Measurements from ENCODE around the gene ATP6V1C2.

The ATP6V1C2 gene

DNA sequence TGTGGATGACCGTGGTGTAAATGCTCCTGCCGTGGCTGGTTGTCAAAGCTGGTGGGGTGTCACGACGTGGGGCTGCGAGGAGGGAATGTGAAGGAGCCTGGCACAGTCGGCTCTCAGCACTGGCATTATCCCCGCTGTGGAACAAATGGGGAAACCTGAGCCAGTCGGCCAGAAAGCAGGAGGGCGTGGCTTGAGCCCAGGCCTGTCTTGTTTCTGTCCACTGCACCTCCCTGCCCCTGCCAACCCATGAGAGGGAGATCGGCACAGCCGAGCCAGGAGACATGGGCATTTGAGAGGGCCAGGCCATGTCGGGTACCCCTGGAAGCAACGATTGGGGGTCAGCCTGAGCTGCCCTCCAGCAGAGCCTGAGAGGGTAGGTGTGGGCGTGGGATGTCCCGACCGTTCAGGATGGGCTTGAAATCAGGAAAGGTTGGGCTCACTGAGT, 46.7 kb downstream of the ATP6V1C2 start:
- 77 to 88% methylated on average over 13 to 14 of the region's 16 CpGs for WGBS, 2 experiments (ENCODE audit: insufficient coverage in 2 of 2)

GRCh38 chr2:10770956-10771750, 49.7 kb downstream of the ATP6V1C2 start:
- Histone ChIP-seq H3K4me1 (ENCODE audit: control insufficient read depth, insufficient read depth, low read length, poor library complexity, severe bottlenecking) (peaks cover 9% of the 10 kb centered on the region), H3K9me3 (ENCODE audit: control insufficient read depth, low read length) (no peaks in the 10 kb centered on the region), H3K27ac (ENCODE audit: low read depth, low read length, severe bottlenecking) (no peak overlapping the region), H3K4me3 (ENCODE audit: extremely low read depth, insufficient read depth, low read length, poor library complexity, severe bottlenecking) (no peak overlapping the region), H3K36me3 (ENCODE audit: control insufficient read depth, insufficient read depth, low read length) (peaks cover under 1% of the 10 kb centered on the region)
- 90 to 91% methylated on average over 18 to 19 of the region's 22 CpGs for WGBS, 2 experiments (ENCODE audit: insufficient coverage in 2 of 2)

More for the DNA sequence above, 46.7 kb downstream of the ATP6V1C2 start:
- Histone ChIP-seq H3K4me1 (ENCODE audit: control insufficient read depth, insufficient read depth, low read length, poor library complexity, severe bottlenecking) (no peaks in the 10 kb centered on the region), H3K36me3 (ENCODE audit: control insufficient read depth, insufficient read depth, low read length) (no peaks in the 10 kb centered on the region), H3K4me3 (ENCODE audit: extremely low read depth, insufficient read depth, low read length, poor library complexity, severe bottlenecking) (no peak overlapping the region), H3K27ac (ENCODE audit: low read depth, low read length, severe bottlenecking) (no peak overlapping the region), H3K9me3 (ENCODE audit: control insufficient read depth, low read length) (no peaks in the 10 kb centered on the region)

DNA sequence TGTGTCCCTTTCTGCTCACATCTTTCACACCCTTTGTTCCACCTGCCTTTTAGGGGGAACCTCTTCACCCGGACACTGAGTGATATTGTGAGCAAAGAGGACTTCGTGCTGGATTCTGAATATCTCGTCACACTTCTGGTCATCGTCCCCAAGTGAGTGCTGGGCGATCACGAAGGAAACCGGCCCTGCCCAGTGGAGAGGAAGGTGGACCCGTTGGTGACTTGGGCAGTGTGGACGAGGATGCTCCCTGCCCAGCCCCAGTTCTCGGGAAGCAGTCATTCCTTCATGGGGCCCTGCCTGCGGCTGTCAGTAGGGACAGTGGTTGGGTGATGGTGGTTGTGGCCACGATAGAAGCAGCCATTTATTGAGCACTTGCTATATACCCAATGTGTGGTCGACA, 50.4 kb downstream of the ATP6V1C2 start:
- WGBS, 2 experiments (ENCODE audit: insufficient coverage in 2 of 2), result 94% methylated on average over 9 of the region's 13 CpGs
- Histone ChIP-seq H3K27ac (ENCODE audit: low read depth, low read length, severe bottlenecking) (no peak overlapping the region), H3K4me1 (ENCODE audit: control insufficient read depth, insufficient read depth, low read length, poor library complexity, severe bottlenecking) (peaks cover 9% of the 10 kb centered on the region), H3K36me3 (ENCODE audit: control insufficient read depth, insufficient read depth, low read length) (peaks cover 7% of the 10 kb centered on the region), H3K9me3 (ENCODE audit: control insufficient read depth, low read length) (no peaks in the 10 kb centered on the region), H3K4me3 (ENCODE audit: extremely low read depth, insufficient read depth, low read length, poor library complexity, severe bottlenecking) (no peak overlapping the region)

GRCh38 chr2:10772201-10772867, 50.9 kb downstream of the ATP6V1C2 start:
- no peak overlapping the region for H3K4me3 ChIP-seq (ENCODE audit: extremely low read depth, insufficient read depth, low read length, poor library complexity, severe bottlenecking)
- WGBS, 2 experiments (ENCODE audit: insufficient coverage in 2 of 2), result 91 to 98% methylated on average over 9 to 12 of the region's 12 CpGs

DNA sequence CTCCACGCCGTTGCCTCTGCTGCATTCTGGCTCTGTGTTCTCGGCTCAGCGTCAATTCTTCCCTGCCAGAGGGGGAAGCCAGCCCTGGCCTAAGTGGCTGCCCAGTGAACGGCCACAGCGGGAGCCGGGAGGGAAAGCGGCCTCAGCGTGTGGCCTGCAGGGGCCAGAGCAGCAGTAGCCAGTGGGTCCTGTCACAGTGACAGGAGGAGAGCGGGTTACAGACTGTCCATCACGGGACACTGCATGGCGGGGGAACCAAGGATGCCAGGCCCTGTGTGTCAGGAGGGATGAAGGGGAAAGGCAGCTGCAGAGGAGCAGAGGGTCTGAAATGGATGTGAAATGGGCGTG, 51.4 kb downstream of the ATP6V1C2 start:
- WGBS, 2 experiments (ENCODE audit: insufficient coverage in 2 of 2), result 86 to 90% methylated on average over 12 to 13 of the region's 13 CpGs
- H3K9me3 ChIP-seq (ENCODE audit: control insufficient read depth, low read length), result no peaks in the 10 kb centered on the region
- H3K27ac ChIP-seq (ENCODE audit: low read depth, low read length, severe bottlenecking), result no peak overlapping the region
- H3K36me3 ChIP-seq (ENCODE audit: control insufficient read depth, insufficient read depth, low read length), result peaks cover 7% of the 10 kb centered on the region
- peaks cover 9% of the 10 kb centered on the region for H3K4me1 ChIP-seq (ENCODE audit: control insufficient read depth, insufficient read depth, low read length, poor library complexity, severe bottlenecking)
- H3K4me3 ChIP-seq (ENCODE audit: extremely low read depth, insufficient read depth, low read length, poor library complexity, severe bottlenecking), result no peak overlapping the region

More at GRCh38 chr2:10772201-10772867, 50.9 kb downstream of the ATP6V1C2 start:
- peaks cover 7% of the 10 kb centered on the region for H3K36me3 ChIP-seq (ENCODE audit: control insufficient read depth, insufficient read depth, low read length)
- H3K9me3 ChIP-seq (ENCODE audit: control insufficient read depth, low read length), result no peaks in the 10 kb centered on the region
- no peak overlapping the region for H3K27ac ChIP-seq (ENCODE audit: low read depth, low read length, severe bottlenecking)
- peaks cover 9% of the 10 kb centered on the region for H3K4me1 ChIP-seq (ENCODE audit: control insufficient read depth, insufficient read depth, low read length, poor library complexity, severe bottlenecking)

DNA sequence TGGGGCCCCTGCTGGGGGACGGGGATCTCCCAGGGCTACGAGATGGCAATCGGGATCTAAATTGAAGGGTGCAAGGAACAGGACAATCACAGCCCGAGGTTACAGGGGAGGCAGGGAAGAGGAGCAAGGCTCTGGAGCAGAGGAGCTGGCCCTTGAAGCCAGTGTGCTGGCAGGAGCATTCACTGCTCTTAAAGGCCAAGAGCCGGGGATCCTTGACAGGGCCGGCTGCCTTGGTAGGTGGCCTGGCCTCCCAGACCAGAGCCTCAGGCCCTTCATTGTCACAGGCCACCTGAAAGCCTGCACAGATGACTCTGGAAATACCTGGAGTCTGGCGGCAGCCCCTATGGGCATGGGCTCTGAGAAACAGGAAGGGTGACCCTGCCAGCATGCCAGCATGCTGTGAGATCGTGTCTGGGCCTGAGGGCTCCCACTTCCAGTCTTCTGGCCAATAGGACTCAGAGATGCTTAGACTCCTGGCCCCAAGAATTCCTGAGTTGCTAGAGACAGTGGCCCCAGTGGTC, 52.5 kb downstream of the ATP6V1C2 start:
- Histone ChIP-seq H3K27ac (ENCODE audit: low read depth, low read length, severe bottlenecking) (no peak overlapping the region), H3K9me3 (ENCODE audit: control insufficient read depth, low read length) (no peaks in the 10 kb centered on the region), H3K36me3 (ENCODE audit: control insufficient read depth, insufficient read depth, low read length) (peaks cover 13% of the 10 kb centered on the region), H3K4me1 (ENCODE audit: control insufficient read depth, insufficient read depth, low read length, poor library complexity, severe bottlenecking) (peaks cover 9% of the 10 kb centered on the region), H3K4me3 (ENCODE audit: extremely low read depth, insufficient read depth, low read length, poor library complexity, severe bottlenecking) (no peak overlapping the region)
- 86 to 92% methylated on average over 8 of the region's 8 CpGs for WGBS, 2 experiments (ENCODE audit: insufficient coverage in 2 of 2)

DNA sequence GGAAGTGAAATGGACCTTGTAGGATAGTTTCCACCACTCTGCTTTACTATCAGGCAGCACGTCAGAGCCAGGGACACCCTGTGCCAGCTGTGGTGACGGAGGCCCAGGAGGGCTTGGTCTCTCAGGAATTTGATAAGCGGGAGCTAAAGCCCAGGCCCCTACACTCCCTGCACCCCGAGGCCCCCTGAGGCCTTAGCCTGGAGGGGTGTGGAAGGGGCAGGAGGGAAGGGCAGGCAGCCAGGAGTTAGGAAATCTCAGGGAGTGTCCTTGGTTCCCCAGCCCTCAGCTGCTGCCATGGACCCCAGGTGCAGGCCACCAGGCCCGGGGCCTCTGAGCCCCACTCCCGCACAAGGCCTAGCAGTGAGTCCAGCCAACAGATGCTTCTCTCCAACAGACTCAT, 53.0 kb downstream of the ATP6V1C2 start:
- WGBS, 2 experiments (ENCODE audit: insufficient coverage in 2 of 2), result 63 to 83% methylated on average over 3 to 5 of the region's 6 CpGs
- peaks cover 9% of the 10 kb centered on the region for H3K4me1 ChIP-seq (ENCODE audit: control insufficient read depth, insufficient read depth, low read length, poor library complexity, severe bottlenecking)
- no peak overlapping the region for H3K4me3 ChIP-seq (ENCODE audit: extremely low read depth, insufficient read depth, low read length, poor library complexity, severe bottlenecking)
- peak overlapping the region; percentile 41 for H3K27ac ChIP-seq (ENCODE audit: low read depth, low read length, severe bottlenecking)
- no peaks in the 10 kb centered on the region for H3K9me3 ChIP-seq (ENCODE audit: control insufficient read depth, low read length)
- peaks cover 16% of the 10 kb centered on the region for H3K36me3 ChIP-seq (ENCODE audit: control insufficient read depth, insufficient read depth, low read length)

DNA sequence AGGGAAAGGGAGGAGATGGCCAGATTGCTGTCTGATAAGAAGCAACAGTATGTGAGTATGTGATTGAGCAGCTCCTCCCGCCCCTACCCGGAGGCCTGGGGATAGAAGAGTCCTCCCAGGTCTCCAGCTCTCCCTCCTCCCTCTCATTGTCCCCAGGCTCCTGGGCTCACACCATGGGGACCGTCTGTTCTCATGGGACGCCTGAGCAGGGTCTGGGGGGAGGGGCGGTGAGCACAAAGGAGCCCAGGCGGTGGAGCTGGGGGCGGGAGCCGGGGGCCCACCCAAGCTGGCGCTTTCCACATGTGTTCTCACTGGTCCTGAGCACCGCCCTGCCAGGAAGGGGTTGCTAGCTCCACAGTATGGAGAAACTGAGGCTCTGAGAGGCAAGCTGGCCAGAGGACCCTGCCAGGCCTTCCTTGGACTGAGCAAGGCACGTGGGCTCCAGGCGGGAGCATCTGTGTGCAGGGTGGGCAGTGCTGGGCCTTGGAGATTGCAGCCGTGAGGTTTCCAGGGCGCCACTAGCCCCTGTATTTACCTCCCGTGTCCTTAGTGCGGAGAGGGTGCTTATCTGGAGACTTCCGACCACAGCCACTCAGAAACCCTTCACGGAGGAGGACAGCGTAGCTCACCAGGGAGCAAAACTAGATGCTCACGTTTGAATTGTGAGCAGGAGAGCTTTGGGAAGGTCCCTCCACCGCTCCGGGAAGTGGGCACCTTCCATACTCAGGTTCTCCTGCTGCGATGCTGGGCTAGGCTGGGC, 53.8 kb downstream of the ATP6V1C2 start:
- peaks cover 9% of the 10 kb centered on the region for H3K4me1 ChIP-seq (ENCODE audit: control insufficient read depth, insufficient read depth, low read length, poor library complexity, severe bottlenecking)
- H3K4me3 ChIP-seq (ENCODE audit: extremely low read depth, insufficient read depth, low read length, poor library complexity, severe bottlenecking), result no peak overlapping the region
- no peak overlapping the region for H3K27ac ChIP-seq (ENCODE audit: low read depth, low read length, severe bottlenecking)
- no peaks in the 10 kb centered on the region for H3K9me3 ChIP-seq (ENCODE audit: control insufficient read depth, low read length)
- WGBS, 2 experiments (ENCODE audit: insufficient coverage in 2 of 2), result 86 to 87% methylated on average over 14 to 19 of the region's 23 CpGs
- H3K36me3 ChIP-seq (ENCODE audit: control insufficient read depth, insufficient read depth, low read length), result peaks cover 24% of the 10 kb centered on the region

GRCh38 chr2:10775831-10776230, 54.4 kb downstream of the ATP6V1C2 start:
- Histone ChIP-seq H3K4me1 (ENCODE audit: control insufficient read depth, insufficient read depth, low read length, poor library complexity, severe bottlenecking) (peaks cover 9% of the 10 kb centered on the region), H3K9me3 (ENCODE audit: control insufficient read depth, low read length) (no peaks in the 10 kb centered on the region), H3K36me3 (ENCODE audit: control insufficient read depth, insufficient read depth, low read length) (peaks cover 30% of the 10 kb centered on the region), H3K4me3 (ENCODE audit: extremely low read depth, insufficient read depth, low read length, poor library complexity, severe bottlenecking) (no peak overlapping the region), H3K27ac (ENCODE audit: low read depth, low read length, severe bottlenecking) (no peak overlapping the region)
- WGBS, 2 experiments (ENCODE audit: insufficient coverage in 2 of 2), result 95% methylated on average over 7 to 13 of the region's 13 CpGs

DNA sequence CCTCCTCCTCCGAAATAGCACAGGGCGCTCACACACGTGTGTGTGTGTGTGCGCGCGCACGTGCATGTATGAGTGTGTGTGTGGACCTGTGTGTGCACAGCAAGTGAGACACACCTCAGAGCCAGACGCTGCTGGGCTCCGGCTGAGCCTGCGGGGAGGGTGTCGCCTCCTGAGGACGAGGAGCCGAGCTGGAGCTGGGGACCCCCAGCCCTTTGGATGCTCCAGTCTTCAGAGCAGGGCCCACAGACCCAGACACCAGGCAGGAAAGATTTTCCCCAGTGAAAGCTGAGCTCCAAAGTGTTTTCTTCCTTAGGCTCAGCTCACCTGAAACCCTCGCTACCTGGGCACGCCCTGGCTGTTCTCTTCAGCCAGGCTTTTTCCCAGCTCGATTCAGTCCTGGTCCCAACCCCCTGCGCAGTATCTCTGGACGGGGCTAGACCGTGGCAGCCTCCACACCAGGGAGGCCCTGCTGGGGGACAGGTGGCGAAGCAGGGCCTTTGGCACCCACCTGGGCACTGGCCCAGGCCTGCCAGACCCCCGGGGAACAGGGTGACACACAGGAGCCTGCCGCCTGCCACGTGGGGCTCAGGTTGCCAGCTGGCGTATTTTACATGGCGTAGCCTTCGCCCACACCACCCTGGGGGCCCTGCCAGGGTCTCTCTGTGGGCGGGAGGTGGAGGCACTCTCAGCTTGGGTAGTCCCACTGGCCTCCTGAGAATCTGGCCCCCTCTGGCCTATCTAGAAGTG, 55.0 kb downstream of the ATP6V1C2 start:
- Histone ChIP-seq H3K9me3 (ENCODE audit: control insufficient read depth, low read length) (no peaks in the 10 kb centered on the region), H3K27ac (ENCODE audit: low read depth, low read length, severe bottlenecking) (no peak overlapping the region), H3K4me1 (ENCODE audit: control insufficient read depth, insufficient read depth, low read length, poor library complexity, severe bottlenecking) (peaks cover 9% of the 10 kb centered on the region), H3K36me3 (ENCODE audit: control insufficient read depth, insufficient read depth, low read length) (peaks cover 35% of the 10 kb centered on the region), H3K4me3 (ENCODE audit: extremely low read depth, insufficient read depth, low read length, poor library complexity, severe bottlenecking) (no peak overlapping the region)
- 94 to 98% methylated on average over 18 to 19 of the region's 27 CpGs for WGBS, 2 experiments (ENCODE audit: insufficient coverage in 2 of 2)

Data from mesodermal cell (in vitro differentiated cells).